ENCODE results near the gene HEPN1. TPM values are rescaled to one million over a fixed set of nuclear protein-coding genes. Genes with fewer than 3 reads are reported as not detected.

HEPN1 gene
- total RNA-seq, 1 donor from 2014 or later, result not detected

Other genes starting within 250 kb of the HEPN1 start
- gene SIAE, start 245.5 kb upstream of the HEPN1 start, total RNA-seq, result 4.9 and 5.2 TPM in 2 replicates
- 1.7 and 2.4 TPM in 2 replicates for gene SPA17, start 245.3 kb upstream of the HEPN1 start, total RNA-seq
- 3.9 and 6.1 TPM in 2 replicates for gene NRGN, start 179.3 kb upstream of the HEPN1 start, total RNA-seq
- not detected in 2 replicates for gene VSIG2, start 167.0 kb upstream of the HEPN1 start, total RNA-seq
- 0.52 and 0.64 TPM in 2 replicates for gene ESAM, start 157.0 kb upstream of the HEPN1 start, total RNA-seq
- gene MSANTD2, start 118.8 kb upstream of the HEPN1 start, total RNA-seq, result 8.9 and 9.7 TPM in 2 replicates
- 4.5 and 5.5 TPM in 2 replicates for gene ROBO3, start 53.8 kb upstream of the HEPN1 start, total RNA-seq
- not detected in 2 replicates for gene ROBO4, start 21.4 kb upstream of the HEPN1 start, total RNA-seq
- not detected in 2 replicates for gene HEPACAM, start 16.8 kb downstream of the HEPN1 start, total RNA-seq
- gene CCDC15, start 35.0 kb downstream of the HEPN1 start, total RNA-seq, result 3.1 and 3.4 TPM in 2 replicates
- gene SLC37A2, start 144.1 kb downstream of the HEPN1 start, total RNA-seq, result 0.13 and 0.17 TPM in 2 replicates
- gene TMEM218, start 192.4 kb downstream of the HEPN1 start, total RNA-seq, result 14.6 and 18.0 TPM in 2 replicates
- gene PKNOX2, start 245.5 kb downstream of the HEPN1 start, total RNA-seq, result not detected in 2 replicates